HepG2 (cell line): ENCODE results near the gene NOL11. TPM values are rescaled to one million over a fixed set of nuclear protein-coding genes. Genes with fewer than 3 reads are reported as not detected.

Experiments used
- BRD4 ChIP-seq: sonication (generic); formaldehyde crosslinking; IDR thresholded peaks from 2 replicates; pipeline ENCODE4 v1.4.0; 2020; ENCODE audit warnings: missing genetic modification reagents
- FOXC1 ChIP-seq: sonication (generic); formaldehyde crosslinking; IDR thresholded peaks from 2 replicates; pipeline ENCODE4 v1.8.0; 2022; ENCODE audit warnings: mild to moderate bottlenecking, missing genetic modification reagents, borderline replicate concordance
- FOXO1 ChIP-seq: sonication (generic); formaldehyde crosslinking; IDR thresholded peaks from 2 replicates; pipeline ENCODE4 v1.4.0; 2020; ENCODE audit warnings: missing genetic modification reagents
- HIVEP1 ChIP-seq: sonication (generic); formaldehyde crosslinking; IDR thresholded peaks from 2 replicates; pipeline ENCODE4 v1.4.0; 2020; ENCODE audit warnings: mild to moderate bottlenecking, missing genetic modification reagents
- MED1 ChIP-seq: sonication (generic); formaldehyde crosslinking; IDR thresholded peaks from 2 replicates; pipeline ENCODE4 v1.4.0; 2020; ENCODE audit warnings: missing genetic modification reagents
- MLLT10 ChIP-seq: sonication (generic); formaldehyde crosslinking; IDR thresholded peaks from 2 replicates; pipeline ENCODE4 v1.4.0; 2020; ENCODE audit warnings: missing genetic modification reagents
- SALL1 ChIP-seq: sonication (generic); formaldehyde crosslinking; IDR thresholded peaks from 2 replicates; pipeline ENCODE4 v1.8.0; 2022; ENCODE audit warnings: mild to moderate bottlenecking, missing genetic modification reagents
- SOX5 ChIP-seq: IDR thresholded peaks from 2 replicates; pipeline ENCODE4 v1.6.1; 2016; ENCODE audit warnings: borderline replicate concordance
- WIZ ChIP-seq: sonication (generic); formaldehyde crosslinking; IDR thresholded peaks from 2 replicates; pipeline ENCODE4 v1.5.1; 2020; ENCODE audit warnings: mild to moderate bottlenecking, missing genetic modification reagents
- ZBTB37 ChIP-seq: sonication (generic); formaldehyde crosslinking; IDR thresholded peaks from 2 replicates; pipeline ENCODE4 v1.4.0; 2020; ENCODE audit warnings: mild to moderate bottlenecking, missing genetic modification reagents
- ZFY ChIP-seq: sonication (generic); formaldehyde crosslinking; IDR thresholded peaks from 2 replicates; pipeline ENCODE4 v1.4.0; 2020; ENCODE audit warnings: missing genetic modification reagents
- ZNF280D ChIP-seq: sonication (generic); formaldehyde crosslinking; IDR thresholded peaks from 2 replicates; pipeline ENCODE4 v1.5.1; 2020; ENCODE audit warnings: mild to moderate bottlenecking, missing genetic modification reagents
- ZNF501 ChIP-seq: sonication (generic); formaldehyde crosslinking; IDR thresholded peaks from 2 replicates; pipeline ENCODE4 v1.5.1; 2020; ENCODE audit warnings: mild to moderate bottlenecking, moderate library complexity, missing genetic modification reagents
- ZNF629 ChIP-seq: sonication (generic); formaldehyde crosslinking; conservative IDR thresholded peaks from 2 replicates; pipeline ENCODE4 v1.5.0; 2020; ENCODE audit warnings: missing genetic modification reagents
- ZNF782 ChIP-seq: sonication (generic); formaldehyde crosslinking; IDR thresholded peaks from 2 replicates; pipeline ENCODE4 v1.4.0; 2020; ENCODE audit warnings: missing genetic modification reagents, mild to moderate bottlenecking, borderline replicate concordance
- polyA plus RNA-seq, 8 experiments: library from polyadenylated mRNA; depleted of rRNA in 3 of 8; stranded (reverse) in 7 of 8; unstranded in 1 of 8; fragments of >200 nt; fragmentation: Illumina TruSeq in 4 of 8; extraction: Trizol in 4 of 8; gene quantifications; 2 replicates each; pipeline versions ENCODE4 v1.2.1 to v1.2.3, GENCODE V29; 2011 to 2016; ENCODE audit warnings: low read depth in 4 of 8, missing spikeins in 1 of 8, mixed read lengths in 1 of 8; ENCODE audit not compliant: insufficient read depth in 1 of 8
- total RNA-seq, 5 experiments: library from RNA; depleted of rRNA; stranded (reverse); fragments of >200 nt; fragmentation: Illumina TruSeq; extraction: Trizol; gene quantifications; 2 replicates each; pipeline ENCODE4 v1.2.3, GENCODE V29; 2016; ENCODE audit warnings: low read depth in 1 of 5
- TF ChIP-seq, protein P1 (sequence below): IDR thresholded peaks from 2 replicates; pipeline ENCODE4 v1.6.1; 2016; ENCODE audit warnings: missing compliant biosample characterization, missing genetic modification reagents, borderline replicate concordance
- TF ChIP-seq, protein P2 (sequence below): sonication (generic); formaldehyde crosslinking; IDR thresholded peaks from 2 replicates; pipeline ENCODE4 v1.4.0; 2020; ENCODE audit warnings: missing genetic modification reagents
- TF ChIP-seq, protein P3 (sequence below): sonication (generic); formaldehyde crosslinking; IDR thresholded peaks from 2 replicates; pipeline ENCODE4 v1.4.0; 2020; ENCODE audit warnings: missing genetic modification reagents

Gene NOL11
- total and polyA plus RNA-seq, 2 of the 13 experiments (the other 11 are each of a cell fraction or from before 2014, with no cell fraction given): 45.8 to 124 TPM

DNA sequence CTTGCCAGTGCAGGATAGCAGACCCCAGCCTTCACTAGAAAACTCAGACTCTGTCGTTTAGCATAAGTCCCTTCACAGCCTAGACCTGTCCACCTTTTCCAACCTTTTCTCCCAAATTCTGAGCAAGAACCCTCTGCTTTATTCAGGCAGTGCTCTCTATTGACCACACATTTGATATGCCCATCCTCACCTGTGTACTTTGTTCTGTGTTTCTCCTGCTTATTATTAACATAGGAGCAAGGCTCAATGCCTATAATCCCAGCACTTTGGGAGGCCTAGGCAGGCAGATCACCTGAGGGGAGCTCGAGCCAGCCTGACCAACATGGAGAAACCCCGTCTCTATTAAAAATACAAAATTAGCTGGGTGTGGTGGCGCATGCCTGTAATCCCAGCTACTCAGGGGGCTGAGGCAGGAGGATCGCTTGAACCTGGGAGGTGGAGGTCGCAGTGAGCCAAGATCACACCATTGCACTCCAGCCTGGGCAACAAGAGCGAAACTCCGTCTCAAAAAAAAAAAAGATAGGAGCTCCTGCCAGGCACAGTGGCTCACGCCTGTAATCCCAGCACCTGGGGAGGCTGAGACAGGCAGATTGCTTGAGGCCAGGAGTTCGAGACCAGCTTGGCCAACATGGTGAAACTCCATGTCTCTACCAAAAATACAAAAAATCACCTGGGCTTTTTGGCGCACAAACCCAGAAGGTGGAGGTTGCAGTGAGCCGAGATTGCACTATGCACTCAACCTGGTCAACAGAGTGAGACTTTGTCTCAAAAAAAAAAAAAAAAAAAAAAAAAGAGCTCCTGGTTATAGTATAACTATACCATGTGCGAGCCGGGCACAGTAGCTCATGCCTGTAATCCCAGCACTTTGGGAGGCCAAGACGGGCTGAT is 9.7 kb downstream of the NOL11 start (continued):
- TF ChIP-seq SOX5 (CRISPR knock-in tag): peak; percentile 29; the same call in 1 of the 2 replicates
- peak; percentile 86 for TF ChIP-seq ZBTB37 (CRISPR knock-in tag)
- TF ChIP-seq, protein P1, sequence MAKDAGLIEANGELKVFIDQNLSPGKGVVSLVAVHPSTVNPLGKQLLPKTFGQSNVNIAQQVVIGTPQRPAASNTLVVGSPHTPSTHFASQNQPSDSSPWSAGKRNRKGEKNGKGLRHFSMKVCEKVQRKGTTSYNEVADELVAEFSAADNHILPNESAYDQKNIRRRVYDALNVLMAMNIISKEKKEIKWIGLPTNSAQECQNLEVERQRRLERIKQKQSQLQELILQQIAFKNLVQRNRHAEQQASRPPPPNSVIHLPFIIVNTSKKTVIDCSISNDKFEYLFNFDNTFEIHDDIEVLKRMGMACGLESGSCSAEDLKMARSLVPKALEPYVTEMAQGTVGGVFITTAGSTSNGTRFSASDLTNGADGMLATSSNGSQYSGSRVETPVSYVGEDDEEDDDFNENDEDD (CRISPR knock-in tag): peak; percentile 34; the same call in 1 of the 2 replicates
- TF ChIP-seq MLLT10 (CRISPR knock-in tag): 0 out of 2 replicates have a peak, but pooled peaks have one; percentile 18
- 0 out of 2 replicates have a peak, but pooled peaks have one; percentile 70 for TF ChIP-seq WIZ
- 0 out of 2 replicates have a peak, but pooled peaks have one; percentile 25 for TF ChIP-seq HIVEP1 (CRISPR knock-in tag)
- TF ChIP-seq FOXC1 (CRISPR knock-in tag): 0 out of 2 replicates have a peak, but pooled peaks have one; percentile 41
- TF ChIP-seq ZNF629: peak; percentile 49; the same call in 1 of the 2 replicates
- TF ChIP-seq FOXO1 (CRISPR knock-in tag): 0 out of 2 replicates have a peak, but pooled peaks have one; percentile 50
- TF ChIP-seq ZNF782 (CRISPR knock-in tag): 0 out of 2 replicates have a peak, but pooled peaks have one; percentile 3
- 0 out of 2 replicates have a peak, but pooled peaks have one; percentile 23 for TF ChIP-seq MED1 (CRISPR knock-in tag)
- TF ChIP-seq ZNF501: peak; percentile 85
- TF ChIP-seq, protein P2, sequence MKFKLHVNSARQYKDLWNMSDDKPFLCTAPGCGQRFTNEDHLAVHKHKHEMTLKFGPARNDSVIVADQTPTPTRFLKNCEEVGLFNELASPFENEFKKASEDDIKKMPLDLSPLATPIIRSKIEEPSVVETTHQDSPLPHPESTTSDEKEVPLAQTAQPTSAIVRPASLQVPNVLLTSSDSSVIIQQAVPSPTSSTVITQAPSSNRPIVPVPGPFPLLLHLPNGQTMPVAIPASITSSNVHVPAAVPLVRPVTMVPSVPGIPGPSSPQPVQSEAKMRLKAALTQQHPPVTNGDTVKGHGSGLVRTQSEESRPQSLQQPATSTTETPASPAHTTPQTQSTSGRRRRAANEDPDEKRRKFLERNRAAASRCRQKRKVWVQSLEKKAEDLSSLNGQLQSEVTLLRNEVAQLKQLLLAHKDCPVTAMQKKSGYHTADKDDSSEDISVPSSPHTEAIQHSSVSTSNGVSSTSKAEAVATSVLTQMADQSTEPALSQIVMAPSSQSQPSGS (CRISPR knock-in tag): 0 out of 2 replicates have a peak, but pooled peaks have one; percentile 10
- TF ChIP-seq SALL1 (CRISPR knock-in tag): peak; percentile 31; the same call in 1 of the 2 replicates
- TF ChIP-seq BRD4 (CRISPR knock-in tag): 0 out of 2 replicates have a peak, but pooled peaks have one; percentile 29
- peak; percentile 11; the same call in 1 of the 2 replicates for TF ChIP-seq ZFY (CRISPR knock-in tag)
- TF ChIP-seq, protein P3, sequence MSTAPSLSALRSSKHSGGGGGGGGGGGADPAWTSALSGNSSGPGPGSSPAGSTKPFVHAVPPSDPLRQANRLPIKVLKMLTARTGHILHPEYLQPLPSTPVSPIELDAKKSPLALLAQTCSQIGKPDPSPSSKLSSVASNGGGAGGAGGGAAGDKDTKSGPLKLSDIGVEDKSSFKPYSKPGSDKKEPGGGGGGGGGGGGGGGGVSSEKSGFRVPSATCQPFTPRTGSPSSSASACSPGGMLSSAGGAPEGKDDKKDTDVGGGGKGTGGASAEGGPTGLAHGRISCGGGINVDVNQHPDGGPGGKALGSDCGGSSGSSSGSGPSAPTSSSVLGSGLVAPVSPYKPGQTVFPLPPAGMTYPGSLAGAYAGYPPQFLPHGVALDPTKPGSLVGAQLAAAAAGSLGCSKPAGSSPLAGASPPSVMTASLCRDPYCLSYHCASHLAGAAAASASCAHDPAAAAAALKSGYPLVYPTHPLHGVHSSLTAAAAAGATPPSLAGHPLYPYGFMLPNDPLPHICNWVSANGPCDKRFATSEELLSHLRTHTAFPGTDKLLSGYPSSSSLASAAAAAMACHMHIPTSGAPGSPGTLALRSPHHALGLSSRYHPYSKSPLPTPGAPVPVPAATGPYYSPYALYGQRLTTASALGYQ (CRISPR knock-in tag): 0 out of 2 replicates have a peak, but pooled peaks have one; percentile 35
- 0 out of 2 replicates have a peak, but pooled peaks have one; percentile 34 for TF ChIP-seq ZNF280D (CRISPR knock-in tag)
